H1 (cell line): Measurements from ENCODE around the gene MOB3B. TPM values are rescaled to one million over a fixed set of nuclear protein-coding genes. Genes with fewer than 3 reads are reported as not detected.

ENCODE experiments used
- POU5F1 ChIP-seq: IDR thresholded peaks from 2 replicates; pipeline ENCODE4 v1.6.1; 2011; ENCODE audit warnings: low read depth, mild to moderate bottlenecking, low read length, moderate library complexity
- polyA plus RNA-seq, 7 experiments: library from polyadenylated mRNA; depleted of rRNA in 3 of 7; stranded (reverse) in 5 of 7; unstranded in 2 of 7; fragments of >200 nt in 5 of 7; fragments of 200-250 nt in 2 of 7; gene quantifications; 1 replicate in 5 of 7; 2 replicates in 1 of 7; 4 replicates in 1 of 7; pipeline versions ENCODE4 v1.2.1 to v1.2.3, GENCODE V29; 2011 to 2013; ENCODE audit warnings: missing spikeins in 2 of 7, mixed read lengths in 2 of 7
- total RNA-seq: library from RNA; stranded (reverse); fragmentation: NEBNext Ultra II Directional; extraction: Animal tissue kit (Norgen Biotek cat#: 25700); gene quantifications from 2 replicates; pipeline ENCODE4 v1.2.1, GENCODE V29; 2021
- TF ChIP-seq, protein P1 (sequence below): fragments of 300-600 bp; sonication (generic); IDR thresholded peaks from 2 replicates; pipeline ENCODE4 v1.7.1; 2012; ENCODE audit warnings: low read length, moderate library complexity, mild to moderate bottlenecking, inconsistent platforms; ENCODE audit not compliant: insufficient replicate concordance

MOB3B gene
- total and polyA plus RNA-seq, 2 of the 8 experiments (the other 6 are each of a cell fraction or from before 2014, with no cell fraction given) = 12.7 to 16.1 TPM

DNA sequence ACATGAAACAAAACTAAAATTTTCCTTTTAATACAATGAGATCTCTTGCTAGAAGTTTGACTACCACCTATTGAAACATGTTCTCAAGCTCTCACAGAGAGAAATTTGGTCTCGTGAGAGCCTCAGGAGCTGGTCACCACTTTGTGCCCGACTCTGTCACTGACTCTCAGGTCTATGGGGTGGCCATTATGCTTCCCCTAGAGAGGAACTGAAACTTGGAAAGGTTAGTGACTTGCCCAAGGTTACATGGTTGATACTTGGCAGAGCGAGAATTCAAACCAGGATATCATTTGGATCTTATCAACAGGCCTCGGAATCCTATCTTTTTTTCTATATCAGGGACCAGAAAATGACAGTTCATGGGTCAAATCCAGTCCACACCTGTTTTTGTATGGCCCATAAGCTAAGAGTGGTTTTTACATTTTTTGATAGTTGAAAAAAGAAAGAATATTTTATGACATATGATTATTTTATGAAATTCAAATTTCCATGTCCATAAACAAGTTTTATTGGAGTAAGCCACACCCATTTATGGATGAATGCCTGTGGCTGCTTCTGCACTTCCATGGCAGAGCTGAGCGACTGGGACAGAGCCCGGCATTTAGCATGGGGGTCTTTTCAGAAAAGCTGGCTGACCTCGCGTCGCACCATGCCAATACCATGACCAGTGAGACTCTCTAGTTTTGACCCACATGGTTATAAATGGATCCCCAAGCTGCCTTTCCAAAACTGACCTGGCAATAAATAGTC is 187.9 kb downstream of the MOB3B start (continued):
- TF ChIP-seq, protein P1, sequence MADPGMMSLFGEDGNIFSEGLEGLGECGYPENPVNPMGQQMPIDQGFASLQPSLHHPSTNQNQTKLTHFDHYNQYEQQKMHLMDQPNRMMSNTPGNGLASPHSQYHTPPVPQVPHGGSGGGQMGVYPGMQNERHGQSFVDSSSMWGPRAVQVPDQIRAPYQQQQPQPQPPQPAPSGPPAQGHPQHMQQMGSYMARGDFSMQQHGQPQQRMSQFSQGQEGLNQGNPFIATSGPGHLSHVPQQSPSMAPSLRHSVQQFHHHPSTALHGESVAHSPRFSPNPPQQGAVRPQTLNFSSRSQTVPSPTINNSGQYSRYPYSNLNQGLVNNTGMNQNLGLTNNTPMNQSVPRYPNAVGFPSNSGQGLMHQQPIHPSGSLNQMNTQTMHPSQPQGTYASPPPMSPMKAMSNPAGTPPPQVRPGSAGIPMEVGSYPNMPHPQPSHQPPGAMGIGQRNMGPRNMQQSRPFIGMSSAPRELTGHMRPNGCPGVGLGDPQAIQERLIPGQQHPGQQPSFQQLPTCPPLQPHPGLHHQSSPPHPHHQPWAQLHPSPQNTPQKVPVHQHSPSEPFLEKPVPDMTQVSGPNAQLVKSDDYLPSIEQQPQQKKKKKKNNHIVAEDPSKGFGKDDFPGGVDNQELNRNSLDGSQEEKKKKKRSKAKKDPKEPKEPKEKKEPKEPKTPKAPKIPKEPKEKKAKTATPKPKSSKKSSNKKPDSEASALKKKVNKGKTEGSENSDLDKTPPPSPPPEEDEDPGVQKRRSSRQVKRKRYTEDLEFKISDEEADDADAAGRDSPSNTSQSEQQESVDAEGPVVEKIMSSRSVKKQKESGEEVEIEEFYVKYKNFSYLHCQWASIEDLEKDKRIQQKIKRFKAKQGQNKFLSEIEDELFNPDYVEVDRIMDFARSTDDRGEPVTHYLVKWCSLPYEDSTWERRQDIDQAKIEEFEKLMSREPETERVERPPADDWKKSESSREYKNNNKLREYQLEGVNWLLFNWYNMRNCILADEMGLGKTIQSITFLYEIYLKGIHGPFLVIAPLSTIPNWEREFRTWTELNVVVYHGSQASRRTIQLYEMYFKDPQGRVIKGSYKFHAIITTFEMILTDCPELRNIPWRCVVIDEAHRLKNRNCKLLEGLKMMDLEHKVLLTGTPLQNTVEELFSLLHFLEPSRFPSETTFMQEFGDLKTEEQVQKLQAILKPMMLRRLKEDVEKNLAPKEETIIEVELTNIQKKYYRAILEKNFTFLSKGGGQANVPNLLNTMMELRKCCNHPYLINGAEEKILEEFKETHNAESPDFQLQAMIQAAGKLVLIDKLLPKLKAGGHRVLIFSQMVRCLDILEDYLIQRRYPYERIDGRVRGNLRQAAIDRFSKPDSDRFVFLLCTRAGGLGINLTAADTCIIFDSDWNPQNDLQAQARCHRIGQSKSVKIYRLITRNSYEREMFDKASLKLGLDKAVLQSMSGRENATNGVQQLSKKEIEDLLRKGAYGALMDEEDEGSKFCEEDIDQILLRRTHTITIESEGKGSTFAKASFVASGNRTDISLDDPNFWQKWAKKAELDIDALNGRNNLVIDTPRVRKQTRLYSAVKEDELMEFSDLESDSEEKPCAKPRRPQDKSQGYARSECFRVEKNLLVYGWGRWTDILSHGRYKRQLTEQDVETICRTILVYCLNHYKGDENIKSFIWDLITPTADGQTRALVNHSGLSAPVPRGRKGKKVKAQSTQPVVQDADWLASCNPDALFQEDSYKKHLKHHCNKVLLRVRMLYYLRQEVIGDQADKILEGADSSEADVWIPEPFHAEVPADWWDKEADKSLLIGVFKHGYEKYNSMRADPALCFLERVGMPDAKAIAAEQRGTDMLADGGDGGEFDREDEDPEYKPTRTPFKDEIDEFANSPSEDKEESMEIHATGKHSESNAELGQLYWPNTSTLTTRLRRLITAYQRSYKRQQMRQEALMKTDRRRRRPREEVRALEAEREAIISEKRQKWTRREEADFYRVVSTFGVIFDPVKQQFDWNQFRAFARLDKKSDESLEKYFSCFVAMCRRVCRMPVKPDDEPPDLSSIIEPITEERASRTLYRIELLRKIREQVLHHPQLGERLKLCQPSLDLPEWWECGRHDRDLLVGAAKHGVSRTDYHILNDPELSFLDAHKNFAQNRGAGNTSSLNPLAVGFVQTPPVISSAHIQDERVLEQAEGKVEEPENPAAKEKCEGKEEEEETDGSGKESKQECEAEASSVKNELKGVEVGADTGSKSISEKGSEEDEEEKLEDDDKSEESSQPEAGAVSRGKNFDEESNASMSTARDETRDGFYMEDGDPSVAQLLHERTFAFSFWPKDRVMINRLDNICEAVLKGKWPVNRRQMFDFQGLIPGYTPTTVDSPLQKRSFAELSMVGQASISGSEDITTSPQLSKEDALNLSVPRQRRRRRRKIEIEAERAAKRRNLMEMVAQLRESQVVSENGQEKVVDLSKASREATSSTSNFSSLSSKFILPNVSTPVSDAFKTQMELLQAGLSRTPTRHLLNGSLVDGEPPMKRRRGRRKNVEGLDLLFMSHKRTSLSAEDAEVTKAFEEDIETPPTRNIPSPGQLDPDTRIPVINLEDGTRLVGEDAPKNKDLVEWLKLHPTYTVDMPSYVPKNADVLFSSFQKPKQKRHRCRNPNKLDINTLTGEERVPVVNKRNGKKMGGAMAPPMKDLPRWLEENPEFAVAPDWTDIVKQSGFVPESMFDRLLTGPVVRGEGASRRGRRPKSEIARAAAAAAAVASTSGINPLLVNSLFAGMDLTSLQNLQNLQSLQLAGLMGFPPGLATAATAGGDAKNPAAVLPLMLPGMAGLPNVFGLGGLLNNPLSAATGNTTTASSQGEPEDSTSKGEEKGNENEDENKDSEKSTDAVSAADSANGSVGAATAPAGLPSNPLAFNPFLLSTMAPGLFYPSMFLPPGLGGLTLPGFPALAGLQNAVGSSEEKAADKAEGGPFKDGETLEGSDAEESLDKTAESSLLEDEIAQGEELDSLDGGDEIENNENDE = no peak
- TF ChIP-seq POU5F1 = no peak
